Ascending aorta (tissue), 2 donors: ENCODE measurements around the gene CAV1. TPM values are rescaled to one million over a fixed set of nuclear protein-coding genes. Genes with fewer than 3 reads are reported as not detected.

Experiments
- DNase-seq, 2 donors: peaks; one replicate each; pipeline ENCODE4 v3.0.0-alpha.2; 2019; ENCODE audit warnings: low spot score in 2 of 2
- H3K27ac ChIP-seq, 2 donors: fragments of 200-600 bp; sonication (generic); one replicate each; pipeline ENCODE4 v1.5.1; 2016 to 2017; ENCODE audit warnings: mild to moderate bottlenecking in 1 of 2
- H3K27me3 ChIP-seq: fragments of 200-600 bp; sonication (generic); one replicate; pipeline ENCODE4 v1.5.1; 2017
- H3K36me3 ChIP-seq, 2 donors: fragments of 200-600 bp; sonication (generic); one replicate each; pipeline ENCODE4 v1.5.1; 2016
- H3K4me1 ChIP-seq, 2 donors: fragments of 200-600 bp; sonication (generic); one replicate each; pipeline ENCODE4 v1.5.1; 2016 to 2017; ENCODE audit warnings: mild to moderate bottlenecking in 1 of 2
- H3K4me3 ChIP-seq, 2 donors: fragments of 200-600 bp; sonication (generic); one replicate each; pipeline ENCODE4 v1.5.1; 2016 to 2017; ENCODE audit warnings: mild to moderate bottlenecking in 1 of 2
- H3K9me3 ChIP-seq, 2 donors: fragments of 200-600 bp; sonication (generic); one replicate each; pipeline ENCODE4 v1.5.1; 2016
- intact Hi-C: fragments of 100-400 bp; cut with DNase I; formaldehyde crosslinking; loops from one replicate; pipeline ENCODE4 v1.15.1; 2023
- total RNA-seq: library from RNA; depleted of rRNA; stranded (reverse); fragments of >200 nt; gene quantifications from one replicate; pipeline ENCODE4 v1.1.0, GENCODE V29; 2016
- TF ChIP-seq, protein P1 (sequence below), 3 experiments: fragments of 200-600 bp in 2 of 3; fragments of 450-650 bp in 1 of 3; sonication (generic) in 2 of 3; IDR thresholded peaks; one replicate each; pipeline ENCODE4 v1.5.1; 2016 to 2019; ENCODE audit warnings: antibody characterized with exemption in 3 of 3, mild to moderate bottlenecking in 1 of 3, moderate library complexity in 1 of 3

Gene CAV1
- total RNA-seq, 1 donor from 2014 or later = 156 TPM

DNA sequence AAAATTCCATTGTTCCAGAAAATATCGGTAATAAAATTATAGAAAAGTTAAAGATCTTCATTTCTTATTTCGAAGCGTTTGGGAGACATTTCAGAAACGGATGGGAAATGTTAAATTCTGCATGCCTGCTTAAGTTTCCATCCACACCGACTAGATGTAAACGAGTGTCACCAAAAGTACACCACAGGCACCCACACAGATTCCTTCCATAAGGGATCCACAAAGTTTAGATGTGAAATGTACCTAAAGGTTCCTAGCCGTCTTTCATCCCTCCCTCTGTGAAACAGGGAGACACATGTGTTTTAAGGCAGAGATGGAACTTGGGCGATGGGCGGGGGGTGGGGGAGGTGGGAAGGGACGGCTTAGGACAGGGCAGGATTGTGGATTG, 621 bp upstream of the CAV1 start:
- Histone ChIP-seq H3K27ac (peak overlapping the region; percentile 97 to 99), H3K4me1 (peaks cover 0 to 10% of the 10 kb centered on the region in 2 donors), H3K27me3 (no peaks in the 10 kb centered on the region), H3K4me3 (peak overlapping the region; percentile 75 to 98), H3K9me3 (no peaks in the 10 kb centered on the region), H3K36me3 (peaks cover 0 to 4% of the 10 kb centered on the region in 2 donors)
- intact Hi-C loops = loop anchor here (2.0 kb wide), 1 partner anchor 81 kb away; no protein-coding TSS in a partner anchor
- no peak for DNase-seq
- TF ChIP-seq, protein P1, sequence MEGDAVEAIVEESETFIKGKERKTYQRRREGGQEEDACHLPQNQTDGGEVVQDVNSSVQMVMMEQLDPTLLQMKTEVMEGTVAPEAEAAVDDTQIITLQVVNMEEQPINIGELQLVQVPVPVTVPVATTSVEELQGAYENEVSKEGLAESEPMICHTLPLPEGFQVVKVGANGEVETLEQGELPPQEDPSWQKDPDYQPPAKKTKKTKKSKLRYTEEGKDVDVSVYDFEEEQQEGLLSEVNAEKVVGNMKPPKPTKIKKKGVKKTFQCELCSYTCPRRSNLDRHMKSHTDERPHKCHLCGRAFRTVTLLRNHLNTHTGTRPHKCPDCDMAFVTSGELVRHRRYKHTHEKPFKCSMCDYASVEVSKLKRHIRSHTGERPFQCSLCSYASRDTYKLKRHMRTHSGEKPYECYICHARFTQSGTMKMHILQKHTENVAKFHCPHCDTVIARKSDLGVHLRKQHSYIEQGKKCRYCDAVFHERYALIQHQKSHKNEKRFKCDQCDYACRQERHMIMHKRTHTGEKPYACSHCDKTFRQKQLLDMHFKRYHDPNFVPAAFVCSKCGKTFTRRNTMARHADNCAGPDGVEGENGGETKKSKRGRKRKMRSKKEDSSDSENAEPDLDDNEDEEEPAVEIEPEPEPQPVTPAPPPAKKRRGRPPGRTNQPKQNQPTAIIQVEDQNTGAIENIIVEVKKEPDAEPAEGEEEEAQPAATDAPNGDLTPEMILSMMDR (IDR thresholded peaks at IDR 0.05) = no peak

DNA sequence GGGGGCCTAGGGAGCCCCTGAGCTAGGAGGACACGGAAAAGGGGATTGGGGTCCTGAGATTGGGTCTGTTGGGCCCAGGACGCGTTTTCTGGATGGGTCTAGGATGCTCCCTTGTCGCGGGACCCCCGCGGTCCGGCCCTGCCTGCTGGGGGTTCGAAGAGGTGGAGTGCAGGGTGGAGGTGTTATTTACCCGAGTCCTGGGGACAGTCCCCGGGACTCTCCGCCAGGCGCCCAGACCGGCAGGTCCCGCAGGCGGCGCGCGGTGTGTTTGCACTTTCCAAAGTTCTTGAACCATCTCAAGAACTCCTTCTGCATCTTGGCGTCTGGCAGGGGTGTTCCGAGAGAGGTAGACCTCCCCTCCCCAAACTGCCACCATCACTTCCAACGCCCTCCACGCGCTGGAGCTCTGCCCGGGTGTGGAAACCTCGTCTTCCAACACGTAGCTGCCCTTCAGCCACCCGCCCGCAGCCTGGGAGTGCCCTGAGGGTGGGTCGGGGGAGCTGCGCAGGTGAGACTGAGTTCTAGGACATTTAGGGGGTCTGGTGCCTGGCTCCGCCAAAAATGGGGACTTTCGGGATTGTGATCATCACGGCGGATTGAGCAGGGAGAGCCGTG, 569 bp downstream of the CAV1 start:
- peaks cover 0 to 6% of the 10 kb centered on the region in 2 donors for H3K36me3 ChIP-seq
- H3K27ac ChIP-seq = peak overlapping the region; percentile 97 to 99
- H3K4me1 ChIP-seq = peaks cover 0 to 12% of the 10 kb centered on the region in 2 donors
- H3K27me3 ChIP-seq = no peaks in the 10 kb centered on the region
- intact Hi-C loops = loop anchor here (1.0 to 5.0 kb wide), 7 partner anchors 26 to 348 kb away; partner anchors contain the start of genes CAV2 and TES
- TF ChIP-seq, protein P1 (IDR thresholded peaks at IDR 0.05) = peak in 1 of 3 experiments; percentile 14
- DNase-seq = peak in 1 of 2 donors; percentile 76
- H3K9me3 ChIP-seq = no peaks in the 10 kb centered on the region
- H3K4me3 ChIP-seq = peak overlapping the region; percentile 75 to 98

DNA sequence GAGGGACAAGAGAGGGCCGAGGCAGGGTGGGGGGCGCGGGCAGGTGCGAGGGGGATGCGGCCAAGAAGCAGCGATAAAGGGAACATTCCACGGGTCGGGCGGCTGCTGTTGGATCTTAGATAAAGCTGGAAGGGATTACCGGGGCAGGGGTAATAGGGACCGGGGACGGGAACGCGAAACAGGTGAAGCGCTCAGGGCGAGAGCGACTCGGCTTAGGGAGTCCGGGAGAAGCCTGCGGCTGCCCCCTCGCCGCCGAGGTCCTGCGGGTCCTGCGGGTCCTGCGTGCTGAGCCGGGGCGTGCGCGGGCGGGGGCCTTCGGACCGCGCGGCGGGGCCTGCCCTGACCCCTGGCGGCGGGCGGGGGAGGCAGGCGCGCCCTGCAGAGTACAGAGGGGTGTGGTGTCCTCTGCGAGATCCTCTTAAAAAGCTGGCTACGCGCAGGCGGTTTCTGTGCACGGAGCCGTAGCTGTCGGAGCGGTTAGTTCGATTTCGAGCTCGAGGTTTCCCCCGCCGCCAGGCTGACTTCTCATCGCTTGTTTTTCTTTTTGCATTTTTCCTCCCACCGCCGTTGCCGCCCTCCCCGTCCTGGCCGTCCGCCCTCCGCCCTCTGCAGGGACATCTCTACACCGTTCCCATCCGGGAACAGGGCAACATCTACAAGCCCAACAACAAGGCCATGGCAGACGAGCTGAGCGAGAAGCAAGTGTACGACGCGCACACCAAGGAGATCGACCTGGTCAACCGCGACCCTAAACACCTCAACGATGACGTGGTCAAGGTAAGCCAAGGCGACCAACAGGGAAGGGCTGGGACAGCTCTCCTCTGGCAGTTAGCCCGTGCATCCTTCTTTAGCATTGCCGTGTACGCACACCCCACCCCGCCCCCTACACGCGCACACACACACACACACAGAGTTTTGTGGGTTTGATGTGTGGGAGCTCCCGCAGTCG, 1.4 kb downstream of the CAV1 start:
- peaks cover 0 to 18% of the 10 kb centered on the region in 2 donors for H3K4me1 ChIP-seq
- TF ChIP-seq, protein P1 (IDR thresholded peaks at IDR 0.05) = peak; percentile 49 to 97 (median 62)
- DNase-seq = peak; percentile 14 to 89

DNA sequence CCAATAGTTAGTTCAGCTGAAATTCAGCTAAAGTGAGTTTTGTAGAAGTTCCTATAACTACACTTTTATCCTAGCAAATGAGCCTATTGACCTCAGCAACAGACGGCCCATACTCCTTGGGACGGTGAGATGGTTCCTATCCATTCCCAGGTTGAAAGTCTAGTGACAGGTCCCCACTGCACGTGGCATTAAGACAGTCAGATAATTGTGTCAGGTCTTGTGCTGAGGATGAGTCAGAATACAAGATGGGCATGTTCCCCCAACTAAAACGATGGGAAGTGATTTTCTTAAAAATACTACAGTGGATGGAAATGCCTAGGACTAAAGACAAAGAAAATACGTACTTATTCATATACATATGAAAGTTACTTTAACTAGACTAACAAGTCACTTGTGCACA, 2.1 kb downstream of the CAV1 start:
- intact Hi-C loops = loop anchor here (1.0 to 5.0 kb wide), 8 partner anchors 32 to 350 kb away; partner anchors contain the start of gene TES
- TF ChIP-seq, protein P1 (IDR thresholded peaks at IDR 0.05) = no peak
- H3K4me3 ChIP-seq = peak overlapping the region; percentile 75 to 98
- no peaks in the 10 kb centered on the region for H3K27me3 ChIP-seq
- H3K36me3 ChIP-seq = peaks cover 0 to 9% of the 10 kb centered on the region in 2 donors
- no peak for DNase-seq
- H3K4me1 ChIP-seq = peaks cover 0 to 20% of the 10 kb centered on the region in 2 donors
- H3K9me3 ChIP-seq = no peaks in the 10 kb centered on the region
- peak overlapping the region; percentile 97 to 99 for H3K27ac ChIP-seq

More for the DNA sequence above, 1.4 kb downstream of the CAV1 start:
- peaks cover 0 to 9% of the 10 kb centered on the region in 2 donors for H3K36me3 ChIP-seq
- H3K27me3 ChIP-seq = no peaks in the 10 kb centered on the region
- intact Hi-C loops = loop anchor here (1.0 to 5.0 kb wide), 10 partner anchors 27 to 349 kb away; partner anchors contain the start of genes CAV2 and TES
- peak overlapping the region; percentile 97 to 99 for H3K27ac ChIP-seq
- no peaks in the 10 kb centered on the region for H3K9me3 ChIP-seq
- H3K4me3 ChIP-seq = peak overlapping the region; percentile 75 to 98

DNA sequence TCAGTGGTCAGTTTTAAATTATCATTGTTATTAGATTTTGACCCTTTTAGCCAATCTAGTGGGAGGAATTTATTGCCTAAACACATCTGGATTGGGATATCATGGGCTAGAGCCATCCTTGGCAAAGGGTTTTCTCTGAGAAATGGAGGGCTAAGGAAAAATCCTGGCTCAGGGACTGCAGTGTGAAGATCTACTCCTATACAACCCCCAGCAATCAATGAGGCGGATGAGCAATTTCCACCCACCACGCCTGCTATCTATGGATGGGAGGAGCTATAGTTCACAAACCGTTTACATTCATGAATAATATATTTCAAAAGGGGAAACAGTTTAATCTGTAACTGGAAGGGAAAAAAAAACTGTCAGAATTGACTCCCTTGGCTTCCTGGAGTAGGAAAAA, 2.7 kb downstream of the CAV1 start:
- intact Hi-C loops = loop anchor here (2.0 to 5.0 kb wide), 7 partner anchors 31 to 350 kb away; partner anchors contain the start of gene TES
- peaks cover 0 to 20% of the 10 kb centered on the region in 2 donors for H3K4me1 ChIP-seq

More for the DNA sequence above, 2.7 kb downstream of the CAV1 start:
- DNase-seq = no peak
- TF ChIP-seq, protein P1 (IDR thresholded peaks at IDR 0.05) = no peak
- no peaks in the 10 kb centered on the region for H3K27me3 ChIP-seq
- H3K36me3 ChIP-seq = peaks cover 0 to 9% of the 10 kb centered on the region in 2 donors
- peak overlapping the region; percentile 97 to 99 for H3K27ac ChIP-seq
- H3K4me3 ChIP-seq = peak overlapping the region; percentile 75 to 98
- no peaks in the 10 kb centered on the region for H3K9me3 ChIP-seq
